ENCODE data around the gene TAP2.

TAP2 gene

GRCh38 chr6:32843331-32843978 is 4.9 kb upstream of the TAP2 start:
- TF ChIP-seq CSDC2 (CRISPR knock-in tag; IDR thresholded peaks at IDR 0.05) (no peak), BACH2 (CRISPR knock-in tag; IDR thresholded peaks at IDR 0.05; ENCODE audit: borderline replicate concordance) (no peak), RARB (CRISPR knock-in tag; IDR thresholded peaks at IDR 0.05) (no peak), TSHZ2 (CRISPR knock-in tag; IDR thresholded peaks at IDR 0.05) (no peak), POU6F1 (CRISPR knock-in tag; IDR thresholded peaks at IDR 0.05; ENCODE audit: borderline replicate concordance, low read depth) (no peak), ESRRG (CRISPR knock-in tag; IDR thresholded peaks at IDR 0.05) (no peak), ZC3H10 (CRISPR knock-in tag; IDR thresholded peaks at IDR 0.05) (no peak), TCF4 (CRISPR knock-in tag; IDR thresholded peaks at IDR 0.05; ENCODE audit: borderline replicate concordance) (no peak), OSR1 (CRISPR knock-in tag; IDR thresholded peaks at IDR 0.05) (no peak), SNAI2 (CRISPR knock-in tag; IDR thresholded peaks at IDR 0.05) (no peak), ARNTL (CRISPR knock-in tag; IDR thresholded peaks at IDR 0.05; ENCODE audit: borderline replicate concordance, low read depth) (no peak), ZFP3 (CRISPR knock-in tag; IDR thresholded peaks at IDR 0.05) (no peak), PPARA (CRISPR knock-in tag; IDR thresholded peaks at IDR 0.05; ENCODE audit: borderline replicate concordance) (no peak), CSRNP3 (CRISPR knock-in tag; IDR thresholded peaks at IDR 0.05) (no peak), ZNF8 (CRISPR knock-in tag; IDR thresholded peaks at IDR 0.05) (no peak)
- TF ChIP-seq, protein P1, sequence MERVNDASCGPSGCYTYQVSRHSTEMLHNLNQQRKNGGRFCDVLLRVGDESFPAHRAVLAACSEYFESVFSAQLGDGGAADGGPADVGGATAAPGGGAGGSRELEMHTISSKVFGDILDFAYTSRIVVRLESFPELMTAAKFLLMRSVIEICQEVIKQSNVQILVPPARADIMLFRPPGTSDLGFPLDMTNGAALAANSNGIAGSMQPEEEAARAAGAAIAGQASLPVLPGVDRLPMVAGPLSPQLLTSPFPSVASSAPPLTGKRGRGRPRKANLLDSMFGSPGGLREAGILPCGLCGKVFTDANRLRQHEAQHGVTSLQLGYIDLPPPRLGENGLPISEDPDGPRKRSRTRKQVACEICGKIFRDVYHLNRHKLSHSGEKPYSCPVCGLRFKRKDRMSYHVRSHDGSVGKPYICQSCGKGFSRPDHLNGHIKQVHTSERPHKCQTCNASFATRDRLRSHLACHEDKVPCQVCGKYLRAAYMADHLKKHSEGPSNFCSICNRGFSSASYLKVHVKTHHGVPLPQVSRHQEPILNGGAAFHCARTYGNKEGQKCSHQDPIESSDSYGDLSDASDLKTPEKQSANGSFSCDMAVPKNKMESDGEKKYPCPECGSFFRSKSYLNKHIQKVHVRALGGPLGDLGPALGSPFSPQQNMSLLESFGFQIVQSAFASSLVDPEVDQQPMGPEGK (CRISPR knock-in tag; IDR thresholded peaks at IDR 0.05; ENCODE audit: borderline replicate concordance): no peak
- peak; percentile 1; the same call in 2 of the 3 replicates for ATAC-seq

GRCh38 chr6:32842690-32843089 is 4.2 kb upstream of the TAP2 start:
- ATAC-seq: no peak
- TF ChIP-seq GLIS3 (CRISPR knock-in tag; IDR thresholded peaks at IDR 0.05) (no peak), OSR1 (CRISPR knock-in tag; IDR thresholded peaks at IDR 0.05) (no peak)

- ATAC-seq: no peak
- TF ChIP-seq, protein P1 (CRISPR knock-in tag; IDR thresholded peaks at IDR 0.05; ENCODE audit: borderline replicate concordance): no peak
- no peak for TF ChIP-seq CSRNP3 (CRISPR knock-in tag; IDR thresholded peaks at IDR 0.05)
- TF ChIP-seq PPARA (CRISPR knock-in tag; IDR thresholded peaks at IDR 0.05; ENCODE audit: borderline replicate concordance): no peak
- TF ChIP-seq TOX (CRISPR knock-in tag; IDR thresholded peaks at IDR 0.05; ENCODE audit: borderline replicate concordance): no peak
- TF ChIP-seq RARB (CRISPR knock-in tag; IDR thresholded peaks at IDR 0.05): no peak
- TF ChIP-seq OSR1 (CRISPR knock-in tag; IDR thresholded peaks at IDR 0.05): no peak
Measured at GRCh38 chr6:32842021-32842650, 3.6 kb upstream of the TAP2 start.
